H1 (cell line): ENCODE data around the gene CH25H.

Experiments
- CREB1 ChIP-seq: IDR thresholded peaks from 2 replicates; pipeline ENCODE4 v1.6.1; 2012; ENCODE audit warnings: inconsistent platforms
- JUND ChIP-seq: IDR thresholded peaks from 2 replicates; pipeline ENCODE4 v1.6.1; 2011; ENCODE audit warnings: mild to moderate bottlenecking, improper control_type of control experiment, low read length

DNA sequence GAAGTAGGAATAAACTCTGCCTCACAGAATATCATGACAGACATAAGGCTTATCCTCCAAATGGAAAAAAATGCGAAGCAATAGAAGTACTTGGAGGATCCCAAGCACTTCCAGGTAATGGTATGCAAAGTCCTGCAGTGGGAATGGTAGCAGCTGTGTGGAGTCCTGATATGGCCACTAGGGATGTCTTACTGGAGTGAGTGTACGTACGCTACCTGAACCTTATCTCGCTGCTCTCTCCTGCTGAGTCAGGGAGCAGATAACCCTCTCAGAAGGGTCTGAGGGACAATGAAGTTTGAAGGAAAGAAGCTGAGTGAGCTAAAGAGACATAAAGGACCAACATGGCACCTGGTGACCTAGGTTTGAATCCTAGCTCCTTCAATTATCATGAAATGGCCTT lies 42.2 kb downstream of the CH25H start:
- TF ChIP-seq JUND (no peak), CREB1 (no peak)
